GM12865 (cell line): ENCODE measurements around the gene RPL12.
A peak's percentile ranks its signal among the peaks of the same experiment; 100 is the strongest.

Experiments used
- DNase-seq: peaks from one replicate; pipeline ENCODE4 v3.0.0; 2010; ENCODE audit warnings: low read depth
- H3K4me3 ChIP-seq: 2 replicates; pipeline ENCODE4 v1.5.1; 2011; ENCODE audit warnings: mild to moderate bottlenecking, low read depth, low read length, control low read depth
- CTCF ChIP-seq: IDR thresholded peaks from 2 replicates; pipeline ENCODE4 v1.5.1; 2011; ENCODE audit warnings: low read length, control low read depth, low read depth, inconsistent platforms; ENCODE audit not compliant: insufficient read depth; ENCODE audit errors: missing control alignments

The RPL12 gene

GRCh38 chr9:127444283-127444920, 6.8 kb downstream of the RPL12 start:
- peak; percentile 44 for DNase-seq
- H3K4me3 ChIP-seq, result no peak overlapping the region
- no peak for TF ChIP-seq CTCF

GRCh38 chr9:127438394-127438793, 12.8 kb downstream of the RPL12 start:
- H3K4me3 ChIP-seq, result no peak overlapping the region
- DNase-seq, result no peak
- TF ChIP-seq CTCF, result no peak

GRCh38 chr9:127437497-127438264, 13.5 kb downstream of the RPL12 start:
- no peak overlapping the region for H3K4me3 ChIP-seq
- DNase-seq, result no peak
- TF ChIP-seq CTCF, result no peak

GRCh38 chr9:127430415-127430814, 20.8 kb downstream of the RPL12 start:
- no peak for DNase-seq
- TF ChIP-seq CTCF, result no peak
- H3K4me3 ChIP-seq, result no peak overlapping the region

- no peak overlapping the region for H3K4me3 ChIP-seq
- TF ChIP-seq CTCF, result no peak
- no peak for DNase-seq
Measured at GRCh38 chr9:127428348-127428747, 22.9 kb downstream of the RPL12 start.

- DNase-seq, result peak; percentile 38
- no peak for TF ChIP-seq CTCF
- no peak overlapping the region for H3K4me3 ChIP-seq
Measured at GRCh38 chr9:127426756-127427155, 24.4 kb downstream of the RPL12 start.
